Esophagus (tissue), 2 donors: ENCODE measurements around the gene SHANK1. TPM values are rescaled to one million over a fixed set of nuclear protein-coding genes. Genes with fewer than 3 reads are reported as not detected.
"Not testable (repeated sequence)": the region's sequence is repeated elsewhere in the genome, so short reads cannot be mapped to it uniquely, and the experiment has no call there.

Source experiments
- H3K27ac ChIP-seq, 2 donors: one replicate each; pipeline ENCODE4 v1.5.1; 2013; ENCODE audit warnings: low read depth in 2 of 2, mild to moderate bottlenecking in 2 of 2, inconsistent platforms in 1 of 2, low read length in 1 of 2, moderate library complexity in 1 of 2
- H3K27me3 ChIP-seq, 2 donors: one replicate each; pipeline ENCODE4 v1.6.1; 2013; ENCODE audit warnings: low read length in 2 of 2, control low read depth in 1 of 2, mild to moderate bottlenecking in 1 of 2; ENCODE audit not compliant: insufficient read depth in 2 of 2, control insufficient read depth in 1 of 2
- H3K36me3 ChIP-seq, 2 donors: one replicate each; pipeline ENCODE4 v1.6.1; 2013; ENCODE audit warnings: low read length in 1 of 2; ENCODE audit not compliant: control insufficient read depth in 2 of 2, insufficient read depth in 2 of 2
- H3K4me1 ChIP-seq, 2 donors: one replicate each; pipeline ENCODE4 v1.6.1; 2013; ENCODE audit warnings: low read length in 1 of 2; ENCODE audit not compliant: control insufficient read depth in 2 of 2, insufficient read depth in 2 of 2
- H3K4me3 ChIP-seq, 2 donors: one replicate each; pipeline ENCODE4 v1.5.1; 2013; ENCODE audit warnings: low read length in 2 of 2, mild to moderate bottlenecking in 2 of 2, low read depth in 1 of 2, moderate library complexity in 1 of 2
- H3K9me3 ChIP-seq, 2 donors: one replicate each; pipeline ENCODE4 v1.6.1; 2013; ENCODE audit warnings: mild to moderate bottlenecking in 2 of 2, low read depth in 1 of 2, low read length in 1 of 2, moderate library complexity in 1 of 2; ENCODE audit not compliant: control insufficient read depth in 2 of 2, insufficient read depth in 1 of 2
- WGBS, 2 donors: extraction: QIAGEN DNeasy Blood & Tissue Kit; methylation state at CpG; one replicate each; pipeline ENCODE4 v1.1.7; 2013; 5-methylcytosine and 5-hydroxymethylcytosine counted together
- polyA plus RNA-seq, 2 donors: library from polyadenylated mRNA; stranded (reverse); fragments of 200-250 nt; gene quantifications; one replicate each; pipeline ENCODE4 v1.2.3, GENCODE V29; 2013
- donor health status: healthy with polysubstance abuse.
- donor health status: Bipolar disorder and iron deficiency.

The SHANK1 gene
- polyA plus RNA-seq, 2 donors: 0.06 to 0.13 TPM

DNA sequence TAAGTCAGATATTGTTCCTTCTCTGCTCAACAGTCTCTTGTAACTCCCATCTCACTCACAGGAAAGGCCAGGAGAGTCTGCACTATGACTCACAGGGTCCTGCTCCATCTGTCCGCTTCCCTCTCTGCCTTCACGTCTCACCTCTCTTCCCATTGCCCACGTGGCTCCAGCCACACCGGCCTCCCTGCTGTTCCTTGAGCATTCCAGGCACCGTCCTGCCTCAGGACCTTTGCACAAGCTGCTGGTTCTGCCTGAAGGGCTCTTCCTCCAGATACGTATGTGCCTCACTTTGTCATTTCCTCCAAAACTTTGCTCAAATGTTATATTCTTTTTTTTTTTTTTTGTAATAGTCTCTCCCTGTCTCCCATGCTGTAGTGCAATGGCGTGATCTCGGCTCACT lies 36.6 kb upstream of the SHANK1 start:
- H3K27me3 ChIP-seq, H3K27ac ChIP-seq, H3K4me3 ChIP-seq, H3K4me1 ChIP-seq, H3K36me3 ChIP-seq, H3K9me3 ChIP-seq: not testable (repeated sequence)
- 68 to 69% methylated on average over 8 of the region's 8 CpGs for WGBS, 2 donors

DNA sequence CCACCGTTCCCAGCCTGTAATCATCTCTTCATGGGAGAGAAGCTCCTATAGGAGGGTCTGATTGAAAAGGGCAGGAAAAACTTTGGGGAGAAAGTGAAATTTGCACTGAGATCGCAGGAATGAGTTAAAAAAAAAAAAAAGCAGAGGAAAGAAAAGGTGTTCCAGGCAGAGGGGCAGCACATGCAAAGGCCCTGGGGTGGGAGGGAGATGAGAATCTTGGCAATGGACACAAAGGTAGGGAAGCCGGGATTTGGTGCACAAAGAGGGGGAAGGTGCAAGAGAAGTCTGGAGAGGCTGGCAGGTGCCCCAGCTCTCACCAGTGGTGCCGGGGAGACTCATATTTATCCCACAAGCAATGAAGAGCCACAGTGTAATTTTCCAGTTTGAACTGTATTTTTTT lies 34.3 kb upstream of the SHANK1 start:
- Histone ChIP-seq H3K9me3 (no peaks in the 10 kb centered on the region), H3K4me1 (no peaks in the 10 kb centered on the region), H3K27me3 (no peaks in the 10 kb centered on the region), H3K36me3 (no peaks in the 10 kb centered on the region), H3K27ac (no peak overlapping the region), H3K4me3 (no peak overlapping the region)
- 77 to 82% methylated on average over 4 of the region's 4 CpGs for WGBS, 2 donors

DNA sequence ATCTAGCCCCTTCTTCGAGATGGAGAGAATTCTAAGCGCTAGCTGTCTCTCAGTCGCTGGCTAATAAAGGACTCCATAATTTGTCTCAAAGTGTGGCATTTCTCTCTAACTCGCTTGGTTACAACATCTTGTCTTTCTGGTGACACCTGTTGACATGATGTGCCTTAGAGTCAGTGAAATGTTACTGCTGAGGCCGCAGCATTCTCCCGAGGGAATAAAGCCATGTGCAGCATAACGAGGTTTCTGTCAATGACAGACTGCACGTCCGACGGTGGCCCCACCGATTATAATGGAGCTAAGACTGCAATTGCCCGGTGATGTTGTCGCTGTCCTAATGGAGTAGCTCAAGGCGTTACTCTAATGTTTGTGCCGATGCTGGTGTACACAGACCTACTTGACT lies 30.4 kb upstream of the SHANK1 start:
- Histone ChIP-seq H3K27me3 (no peaks in the 10 kb centered on the region), H3K4me3 (no peak overlapping the region), H3K27ac (no peak overlapping the region), H3K9me3 (no peaks in the 10 kb centered on the region), H3K4me1 (no peaks in the 10 kb centered on the region), H3K36me3 (no peaks in the 10 kb centered on the region)
- 48 to 51% methylated on average over 15 of the region's 15 CpGs for WGBS, 2 donors

DNA sequence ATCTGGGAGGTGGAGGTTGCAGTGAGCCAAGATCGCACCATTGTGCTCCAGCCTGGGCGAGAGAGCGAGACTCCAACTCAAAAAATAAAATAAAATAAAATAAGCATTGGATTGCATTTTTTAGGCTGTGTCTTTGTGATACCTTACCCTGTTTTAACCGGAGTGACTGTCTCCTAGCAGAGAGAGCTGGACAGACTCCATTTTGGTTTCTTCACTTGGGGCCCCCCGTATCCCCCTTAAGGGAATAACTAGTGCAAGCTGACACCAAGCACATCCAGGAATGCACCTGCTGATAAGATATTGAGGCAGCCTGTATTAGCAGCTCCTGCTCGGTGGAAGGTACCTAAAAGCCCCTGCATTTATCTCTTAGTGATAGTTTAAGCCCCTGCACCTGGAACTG lies 29.9 kb upstream of the SHANK1 start:
- Histone ChIP-seq H3K9me3 (no peaks in the 10 kb centered on the region), H3K4me1 (no peaks in the 10 kb centered on the region), H3K27me3 (no peaks in the 10 kb centered on the region), H3K27ac (no peak overlapping the region), H3K4me3 (no peak overlapping the region), H3K36me3 (no peaks in the 10 kb centered on the region)
- WGBS, 2 donors: 55 to 62% methylated on average over 6 of the region's 6 CpGs

DNA sequence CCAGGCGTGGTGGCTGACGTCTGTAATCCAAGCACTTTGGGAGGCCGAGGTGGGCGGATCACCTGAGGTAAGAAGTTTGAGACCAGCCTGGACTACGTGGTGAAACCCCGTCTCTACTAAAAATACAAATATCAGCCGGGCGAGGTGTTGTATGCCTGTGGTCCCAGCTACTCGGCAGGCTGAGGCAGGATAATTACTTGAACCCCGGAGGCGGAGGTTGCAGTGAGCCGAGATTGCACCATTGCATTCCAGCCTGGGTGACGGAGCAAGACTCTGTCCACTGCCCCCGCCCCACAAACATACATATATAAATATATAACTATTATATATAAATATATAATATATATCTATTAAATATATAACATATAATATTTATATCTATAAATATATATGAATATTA lies 27.5 kb upstream of the SHANK1 start:
- not testable (repeated sequence) for H3K4me3 ChIP-seq, H3K27me3 ChIP-seq, H3K4me1 ChIP-seq, H3K27ac ChIP-seq, H3K36me3 ChIP-seq, H3K9me3 ChIP-seq
- 85 to 88% methylated on average over 14 of the region's 14 CpGs for WGBS, 2 donors

DNA sequence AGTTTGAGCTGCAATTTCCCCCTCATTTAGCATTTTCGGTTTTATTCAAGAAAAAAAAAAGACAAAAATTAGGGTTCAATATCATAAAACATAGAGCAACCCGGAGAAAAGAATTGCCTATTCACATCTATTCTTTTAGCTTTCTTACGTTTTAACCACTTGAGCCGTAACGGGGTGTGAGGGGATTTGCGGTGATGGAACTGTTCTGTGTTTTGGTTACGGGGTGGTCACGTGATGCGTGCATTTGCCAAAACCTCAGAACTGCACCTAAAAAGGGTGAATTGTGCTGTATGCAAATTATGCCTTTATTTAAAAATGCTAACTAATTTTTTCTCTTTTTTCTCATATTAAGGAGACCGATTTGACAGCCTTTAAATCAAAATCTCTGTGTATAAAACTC lies 25.6 kb upstream of the SHANK1 start:
- Histone ChIP-seq H3K4me1 (no peaks in the 10 kb centered on the region), H3K4me3 (no peak overlapping the region), H3K27me3 (no peaks in the 10 kb centered on the region), H3K36me3 (no peaks in the 10 kb centered on the region), H3K27ac (no peak overlapping the region), H3K9me3 (no peaks in the 10 kb centered on the region)
- WGBS, 2 donors: 69 to 73% methylated on average over 10 of the region's 10 CpGs

DNA sequence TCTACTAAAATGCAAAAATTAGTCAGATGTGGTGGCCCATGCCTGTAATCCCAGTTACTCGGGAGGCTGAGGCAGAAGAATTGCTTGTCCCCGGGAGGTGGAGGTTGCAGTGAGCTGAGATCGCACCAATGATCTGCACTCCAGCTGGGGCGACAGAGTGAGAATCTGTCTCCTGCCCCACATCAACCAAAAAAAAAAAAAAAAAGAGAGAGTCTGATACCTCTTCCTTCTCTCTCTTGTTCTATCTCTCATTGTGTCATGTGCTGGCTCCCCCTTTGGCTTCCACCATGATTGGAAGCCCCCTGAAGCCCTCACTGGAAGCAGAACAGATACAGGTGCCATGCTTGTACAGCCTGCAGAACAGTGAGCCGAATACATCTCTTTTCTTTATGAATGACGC lies 23.9 kb upstream of the SHANK1 start:
- Histone ChIP-seq H3K4me3 (no peak overlapping the region), H3K9me3 (no peaks in the 10 kb centered on the region), H3K36me3 (no peaks in the 10 kb centered on the region), H3K27ac (no peak overlapping the region), H3K4me1 (no peaks in the 10 kb centered on the region), H3K27me3 (no peaks in the 10 kb centered on the region)
- 81 to 84% methylated on average over 6 of the region's 6 CpGs for WGBS, 2 donors

DNA sequence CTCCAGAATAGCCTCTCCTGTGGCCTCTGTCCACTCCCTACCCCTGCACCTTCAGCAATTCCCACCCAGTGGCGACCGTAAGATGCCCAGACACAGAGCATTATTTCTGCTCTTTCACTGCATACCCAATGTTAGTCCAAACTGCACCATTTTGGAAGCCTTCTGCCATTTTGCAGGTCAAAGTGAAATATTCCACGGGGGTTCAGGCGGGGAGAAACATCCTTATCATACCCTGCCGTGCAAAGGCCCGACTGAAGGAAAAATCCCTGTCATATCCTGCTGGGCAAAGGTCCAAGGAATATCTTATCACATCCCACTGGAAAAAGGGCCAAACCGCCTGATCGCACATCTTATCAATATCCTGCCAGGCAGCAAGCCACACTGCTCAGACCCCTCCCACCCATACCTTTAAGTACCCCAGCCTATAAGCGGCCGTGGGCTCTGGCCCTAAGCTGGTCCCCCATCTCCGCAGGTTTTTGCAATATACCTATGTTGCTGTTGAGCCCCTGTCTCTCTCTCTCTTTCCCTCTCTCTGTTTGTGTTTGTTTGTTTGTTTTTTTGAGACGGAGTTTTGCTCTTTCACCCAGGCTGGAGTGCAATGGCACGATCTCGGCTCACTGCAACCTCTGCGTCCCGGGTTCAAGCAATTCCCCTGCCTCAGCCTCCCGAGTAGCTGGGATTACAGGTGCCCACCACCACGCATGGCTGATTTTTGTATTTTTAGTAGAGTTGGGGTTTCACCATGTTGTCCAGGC lies 21.8 kb upstream of the SHANK1 start:
- H3K36me3 ChIP-seq: no peaks in the 10 kb centered on the region
- H3K4me1 ChIP-seq: no peaks in the 10 kb centered on the region
- WGBS, 2 donors: 65 to 68% methylated on average over 18 of the region's 18 CpGs
- no peak overlapping the region for H3K27ac ChIP-seq
- no peaks in the 10 kb centered on the region for H3K27me3 ChIP-seq
- no peak overlapping the region for H3K4me3 ChIP-seq
- H3K9me3 ChIP-seq: no peaks in the 10 kb centered on the region

DNA sequence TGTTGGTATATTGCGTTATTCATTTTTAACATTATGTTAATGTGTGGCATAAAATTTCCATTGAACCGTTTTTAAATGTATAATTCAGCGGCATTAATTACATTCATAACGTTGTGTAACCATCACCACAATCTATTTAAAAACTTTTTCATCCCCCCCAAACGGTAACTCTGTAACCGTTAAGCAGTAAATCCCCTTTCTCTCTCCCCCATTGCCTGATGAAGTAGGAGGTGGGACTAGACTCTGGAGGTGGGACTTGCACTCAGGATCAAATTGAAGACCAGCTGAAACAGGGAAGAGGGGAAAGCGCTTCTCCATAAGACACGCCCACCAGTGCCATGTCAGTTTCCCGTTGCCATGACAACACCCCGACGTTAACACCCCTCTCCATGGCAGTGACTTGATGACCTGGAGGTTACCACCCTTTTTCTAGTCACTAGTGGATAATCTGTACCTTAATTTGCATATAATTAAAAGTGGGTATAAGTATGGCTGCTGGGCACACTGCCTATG lies 20.4 kb upstream of the SHANK1 start:
- no peaks in the 10 kb centered on the region for H3K4me1 ChIP-seq
- no peaks in the 10 kb centered on the region for H3K36me3 ChIP-seq
- peaks cover 0 to 2% of the 10 kb centered on the region in 2 donors for H3K27me3 ChIP-seq
- H3K4me3 ChIP-seq: no peak overlapping the region
- no peaks in the 10 kb centered on the region for H3K9me3 ChIP-seq
- no peak overlapping the region for H3K27ac ChIP-seq
- WGBS, 2 donors: 59 to 65% methylated on average over 11 of the region's 11 CpGs
